NCI-H748 (cell line): ENCODE results near the gene SRGAP1.
A peak's percentile ranks its signal among the peaks of the same experiment; 100 is the strongest.
"Not testable (repeated sequence)": the region's sequence is repeated elsewhere in the genome, so short reads cannot be mapped to it uniquely, and the experiment has no call there.

Source experiments
- DNase-seq: peaks from one replicate; lab custom pipeline; 2025; ENCODE audit not compliant: unreplicated experiment; lab: John Stamatoyannopoulos, UW

The SRGAP1 gene

GRCh38 chr12:64036414-64036813 lies 191.9 kb downstream of the SRGAP1 start:
- DNase-seq, result no peak

GRCh38 chr12:64039281-64039871 lies 194.9 kb downstream of the SRGAP1 start:
- DNase-seq, result peak; percentile 99

DNA sequence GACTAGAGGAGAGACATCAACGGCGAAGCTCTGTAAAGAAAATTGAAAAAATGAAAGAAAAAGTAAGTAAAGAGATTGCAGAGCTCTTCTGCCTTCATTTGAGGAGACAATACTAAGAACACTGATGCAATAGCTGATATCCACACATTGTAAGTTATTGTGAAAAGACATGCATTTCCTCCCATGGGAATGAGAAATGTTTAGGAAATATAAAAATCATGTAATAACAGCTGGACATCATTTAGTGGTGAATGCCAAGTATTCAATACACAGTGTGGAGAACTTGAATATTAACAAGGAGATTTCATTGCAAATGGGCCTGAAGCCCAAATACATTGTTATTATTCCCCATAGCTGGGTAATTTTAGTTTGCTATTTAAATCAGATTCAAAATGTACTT lies 198.4 kb downstream of the SRGAP1 start:
- DNase-seq, result no peak

DNA sequence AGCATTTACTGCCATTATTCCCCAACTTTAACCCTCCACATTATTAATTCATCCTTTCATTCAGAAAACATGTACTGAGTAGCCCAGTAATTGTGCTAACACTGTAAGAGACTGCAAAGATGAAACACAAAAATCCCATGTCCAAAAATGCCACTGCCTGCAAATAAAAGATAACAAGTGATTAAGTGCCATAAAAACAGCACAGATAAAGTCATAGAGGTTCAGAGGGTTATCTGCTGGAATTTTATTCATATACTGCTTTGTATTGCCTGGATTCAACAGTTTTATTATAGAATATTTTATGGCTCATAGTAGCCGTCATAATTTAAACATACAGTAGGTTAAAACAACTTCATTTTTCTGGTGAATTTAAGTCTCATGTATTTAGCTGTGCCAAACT lies 199.7 kb downstream of the SRGAP1 start:
- DNase-seq, result no peak

GRCh38 chr12:64051057-64051456 lies 206.6 kb downstream of the SRGAP1 start:
- no peak for DNase-seq

DNA sequence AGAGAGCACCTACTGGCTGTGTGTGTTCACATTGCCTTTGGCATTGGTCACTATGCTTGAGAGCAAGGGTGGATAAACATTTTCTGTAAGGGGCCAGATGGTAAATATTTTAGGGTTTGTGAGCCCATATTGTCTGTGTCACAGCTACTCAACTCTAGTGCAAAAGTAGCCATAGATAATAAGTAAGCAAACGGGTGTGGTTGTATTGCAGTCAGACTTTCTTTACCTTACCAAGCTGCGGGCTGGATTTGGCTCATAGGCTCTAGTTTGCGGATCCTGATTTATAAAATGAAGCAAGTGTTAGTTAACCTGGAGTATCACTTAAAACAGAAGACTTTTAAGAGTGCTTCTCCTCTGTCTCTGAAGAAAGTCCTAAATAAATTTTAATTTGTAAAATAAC lies 208.6 kb downstream of the SRGAP1 start:
- peak; percentile 92 for DNase-seq

DNA sequence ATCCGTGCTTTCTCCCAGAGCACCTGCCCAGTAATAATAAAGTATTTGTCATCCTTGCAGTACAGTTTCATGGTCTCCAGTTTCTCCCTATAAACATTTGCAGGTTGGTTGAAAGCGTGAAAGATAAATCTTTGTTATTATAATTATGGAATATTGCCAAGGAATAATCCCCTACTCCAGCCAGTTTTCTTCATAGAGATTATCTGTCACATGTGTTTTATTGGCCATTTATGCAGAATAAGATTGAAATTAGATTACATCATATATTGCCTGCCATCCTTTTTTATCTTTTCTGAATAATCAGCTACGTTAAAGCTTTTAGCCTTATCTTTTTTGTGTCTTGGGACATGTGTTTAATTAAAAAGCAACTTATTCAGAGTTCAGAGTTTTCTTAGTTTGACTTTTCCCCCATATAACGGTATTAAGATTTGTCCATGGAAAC lies 209.6 kb downstream of the SRGAP1 start:
- peak; percentile 62 for DNase-seq

DNA sequence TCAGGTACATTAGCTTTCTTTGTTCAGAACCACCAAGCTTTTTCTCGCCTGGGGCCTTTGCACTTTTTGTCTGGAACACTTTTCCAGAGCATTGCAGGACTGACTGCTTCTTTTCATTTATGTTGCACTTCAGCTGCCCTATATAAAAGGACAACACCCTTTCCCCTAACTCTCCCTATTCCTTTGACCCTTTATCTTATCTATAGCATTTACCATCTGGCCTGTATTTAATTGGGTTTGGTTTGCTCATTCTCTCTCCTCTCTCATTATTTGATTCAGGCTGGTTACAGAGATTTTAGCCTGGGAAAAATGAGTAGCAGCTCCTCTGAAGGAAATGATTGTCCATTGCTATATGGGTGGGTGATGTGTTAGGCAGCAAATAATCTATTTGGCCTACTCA lies 212.2 kb downstream of the SRGAP1 start:
- no peak for DNase-seq

GRCh38 chr12:64057706-64058105 lies 213.2 kb downstream of the SRGAP1 start:
- DNase-seq, result no peak

GRCh38 chr12:64058541-64059265 lies 214.2 kb downstream of the SRGAP1 start:
- no peak for DNase-seq

DNA sequence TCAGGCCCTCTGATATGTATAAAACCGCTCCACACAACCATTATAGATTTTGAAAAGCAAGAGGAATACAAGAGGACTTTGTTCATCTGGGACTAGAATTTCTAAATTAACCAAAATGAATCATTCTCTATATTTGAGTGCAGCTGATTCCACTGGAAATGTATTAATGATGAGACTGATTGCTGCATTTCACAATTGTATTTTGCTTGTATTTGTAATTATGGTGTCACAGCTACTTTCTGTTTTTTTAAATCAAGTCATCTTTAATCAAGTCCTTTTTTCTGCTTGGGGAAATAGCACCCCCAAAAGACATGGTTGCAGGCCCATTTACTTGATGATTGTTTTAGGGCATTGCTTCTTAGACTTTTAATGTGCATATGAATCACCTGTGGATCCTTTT lies 215.2 kb downstream of the SRGAP1 start:
- no peak for DNase-seq

- no peak for DNase-seq
Observed at GRCh38 chr12:64061868-64062375, 217.4 kb downstream of the SRGAP1 start.

DNA sequence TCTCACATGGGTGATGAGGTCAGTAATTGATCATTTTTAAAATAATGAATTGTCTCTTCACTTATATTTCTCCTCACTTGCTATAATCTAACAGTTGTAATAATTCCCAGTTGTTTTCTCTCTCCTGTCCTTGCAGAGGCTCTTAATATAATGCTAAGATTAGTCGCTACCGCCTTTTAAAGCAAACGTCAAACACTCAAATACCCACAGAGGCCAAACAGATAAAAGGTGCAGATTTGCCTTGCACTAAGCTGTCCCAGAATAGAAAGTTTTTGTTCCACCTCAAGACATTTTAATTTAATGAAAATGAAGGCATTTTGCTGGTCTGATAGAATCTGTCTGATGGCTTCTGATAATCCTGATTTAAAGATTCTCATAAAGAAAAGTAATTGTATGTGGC lies 218.6 kb downstream of the SRGAP1 start:
- DNase-seq, result no peak

DNA sequence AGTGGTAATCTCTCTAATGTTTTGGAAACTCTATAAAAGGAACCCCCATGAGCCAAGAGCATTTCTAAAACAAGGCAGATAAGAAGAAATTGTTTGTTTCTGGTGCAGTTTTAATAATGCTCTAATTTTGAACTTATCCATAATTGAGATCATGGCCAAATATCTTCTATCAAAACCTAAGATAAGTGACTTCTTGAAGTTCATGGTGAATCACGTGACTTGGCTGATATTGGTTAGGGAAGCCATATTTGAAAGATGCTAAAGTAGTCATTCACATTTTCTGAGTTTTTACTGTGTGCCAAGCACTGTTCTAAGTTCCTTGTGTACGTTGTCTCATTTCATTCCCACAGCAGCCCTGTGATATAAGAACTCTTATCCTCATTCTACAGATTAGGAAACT lies 219.7 kb downstream of the SRGAP1 start:
- no peak for DNase-seq

DNA sequence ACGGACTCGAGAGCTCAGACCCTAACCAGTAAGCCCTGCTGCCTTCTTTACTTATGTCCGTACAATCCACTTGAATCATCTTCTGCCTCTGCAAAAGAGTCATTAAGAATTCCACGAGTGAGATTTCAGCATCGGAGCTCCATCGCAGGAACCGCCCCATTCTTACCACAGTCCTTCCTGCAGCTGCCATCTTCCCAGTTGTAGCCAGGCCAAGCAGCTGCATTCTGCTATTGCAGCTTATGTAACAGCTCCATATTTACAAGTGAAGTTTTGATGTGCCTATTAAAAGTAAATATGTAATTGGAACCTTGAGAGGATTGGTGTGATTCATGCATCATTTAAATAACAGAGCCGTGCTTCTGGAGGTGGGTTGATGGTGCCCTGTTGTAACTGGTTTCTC lies 220.2 kb downstream of the SRGAP1 start:
- DNase-seq, result no peak

GRCh38 chr12:64065881-64066451 lies 221.5 kb downstream of the SRGAP1 start:
- DNase-seq, result no peak

DNA sequence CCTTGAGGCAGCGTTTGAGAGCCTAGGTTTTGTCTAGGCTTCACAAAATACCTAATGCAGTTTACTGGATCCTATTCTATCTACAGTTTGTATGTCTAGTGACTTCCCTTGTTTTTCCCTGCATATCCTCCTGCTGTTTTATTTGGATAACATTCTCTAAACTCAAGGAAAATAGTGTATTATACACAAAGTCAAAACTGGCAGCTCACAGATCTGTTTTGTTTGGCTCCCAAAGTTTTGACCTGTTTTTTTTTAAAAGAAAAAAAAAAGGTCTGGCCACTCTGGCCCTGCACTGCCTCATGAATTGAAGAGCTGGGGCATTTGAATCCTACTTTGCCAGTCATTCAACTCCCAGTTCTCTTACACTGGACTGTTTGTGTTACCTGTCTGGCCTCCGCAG lies 222.3 kb downstream of the SRGAP1 start:
- no peak for DNase-seq

DNA sequence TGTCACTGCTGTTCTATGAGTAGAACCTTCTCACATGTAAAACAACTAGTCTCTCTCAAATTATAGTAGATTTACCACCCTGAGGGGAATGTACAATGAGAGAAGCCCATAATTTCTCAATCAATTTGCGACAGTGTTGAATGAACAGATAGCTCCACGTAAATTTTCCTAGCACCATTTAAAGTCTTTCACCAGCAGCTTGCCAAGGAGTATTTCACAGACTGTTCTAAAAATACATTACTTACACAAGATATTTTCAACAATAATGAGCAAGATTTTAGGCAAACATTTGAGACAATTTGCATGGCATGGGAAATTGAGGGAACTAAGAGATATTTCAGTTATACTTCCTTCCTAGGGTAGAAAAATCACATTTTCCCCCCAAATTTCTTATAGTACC lies 226.0 kb downstream of the SRGAP1 start:
- no peak for DNase-seq

- no peak for DNase-seq
Observed at GRCh38 chr12:64072916-64073575, 228.5 kb downstream of the SRGAP1 start.

- not testable (repeated sequence) for DNase-seq
Observed at GRCh38 chr12:64076565-64076964, 232.1 kb downstream of the SRGAP1 start.

GRCh38 chr12:64077922-64078321 lies 233.4 kb downstream of the SRGAP1 start:
- DNase-seq, result peak; percentile 14
